SU-DHL-6 (cell line): ENCODE results near the gene MGAT5B.

Source experiments
- H2AFZ ChIP-seq: fragments of 200-600 bp; sonication (generic); 2 replicates; pipeline ENCODE4 v1.6.1; 2014; ENCODE audit warnings: low read depth, mild to moderate bottlenecking, moderate library complexity, mixed read lengths, antibody characterized with exemption, low read length; ENCODE audit not compliant: severe bottlenecking
- H3F3A ChIP-seq: fragments of 200-600 bp; shearing (Covaris generic); 2 replicates; pipeline ENCODE4 v1.6.0; 2016; ENCODE audit warnings: antibody characterized with exemption, mild to moderate bottlenecking; ENCODE audit not compliant: insufficient read depth
- H3K27ac ChIP-seq: fragments of 200-600 bp; sonication (generic); 2 replicates; pipeline ENCODE4 v1.5.1; 2016; ENCODE audit warnings: low read depth, mild to moderate bottlenecking, low read length, moderate library complexity, mixed read lengths
- H3K27me3 ChIP-seq: fragments of 200-600 bp; sonication (generic), shearing (Covaris generic); 2 replicates; pipeline ENCODE4 v1.6.0; 2014; ENCODE audit warnings: mild to moderate bottlenecking, low read length
- H3K36me3 ChIP-seq: fragments of 200-600 bp; sonication (generic); 2 replicates; pipeline ENCODE4 v1.6.1; 2014; ENCODE audit warnings: mild to moderate bottlenecking, low read length, mixed read lengths
- H3K4me2 ChIP-seq: fragments of 300-600, 200-600 bp; shearing (Covaris generic), sonication (generic); 2 replicates; pipeline ENCODE4 v1.6.0; 2014; ENCODE audit warnings: low read length, low read depth, mild to moderate bottlenecking; ENCODE audit not compliant: poor library complexity, severe bottlenecking
- H3K4me3 ChIP-seq: fragments of 200-600 bp; sonication (generic); 2 replicates; pipeline ENCODE4 v1.5.1; 2014; ENCODE audit warnings: antibody characterized with exemption, low read length, mild to moderate bottlenecking, mixed read lengths; ENCODE audit not compliant: insufficient read depth, poor library complexity, severe bottlenecking
- H3K79me2 ChIP-seq: fragments of 200-600 bp; sonication (generic); 2 replicates; pipeline ENCODE4 v1.6.1; 2014; ENCODE audit warnings: mild to moderate bottlenecking, low read length, moderate library complexity; ENCODE audit not compliant: insufficient read depth
- H3K9ac ChIP-seq: fragments of 200-600 bp; sonication (generic); 2 replicates; pipeline ENCODE4 v1.7.0; 2014; ENCODE audit warnings: mild to moderate bottlenecking, low read length
- H3K9me2 ChIP-seq: fragments of 200-600 bp; sonication (generic); replicated peaks from 2 replicates; pipeline ENCODE4 v1.6.1; 2014; ENCODE audit warnings: low read length; ENCODE audit not compliant: insufficient read depth
- H3K9me3 ChIP-seq: fragments of 200-600 bp; sonication (generic); 2 replicates; pipeline ENCODE4 v1.6.1; 2014; ENCODE audit warnings: low read length, mixed read lengths; ENCODE audit not compliant: insufficient read depth
- H4K20me1 ChIP-seq: fragments of 200-600 bp; sonication (generic); 2 replicates; pipeline ENCODE4 v1.6.1; 2014; ENCODE audit warnings: low read depth, mild to moderate bottlenecking, antibody characterized with exemption, low read length, moderate library complexity, mixed read lengths
- EZH2phosphoT487 ChIP-seq: fragments of 200-600 bp; sonication (generic), shearing (Covaris generic); conservative IDR thresholded peaks from 2 replicates; pipeline ENCODE4 v1.6.1; 2018; ENCODE audit warnings: mild to moderate bottlenecking, antibody characterized with exemption, low read length, moderate library complexity, mixed read lengths
- TF ChIP-seq, protein P1 (sequence below): fragments of 200-600 bp; sonication (generic); IDR thresholded peaks from one replicate; pipeline ENCODE4 v1.5.1; 2017; ENCODE audit warnings: antibody characterized with exemption, mild to moderate bottlenecking, low read length, moderate library complexity; ENCODE audit not compliant: insufficient read depth, poor library complexity, severe bottlenecking

MGAT5B gene

DNA sequence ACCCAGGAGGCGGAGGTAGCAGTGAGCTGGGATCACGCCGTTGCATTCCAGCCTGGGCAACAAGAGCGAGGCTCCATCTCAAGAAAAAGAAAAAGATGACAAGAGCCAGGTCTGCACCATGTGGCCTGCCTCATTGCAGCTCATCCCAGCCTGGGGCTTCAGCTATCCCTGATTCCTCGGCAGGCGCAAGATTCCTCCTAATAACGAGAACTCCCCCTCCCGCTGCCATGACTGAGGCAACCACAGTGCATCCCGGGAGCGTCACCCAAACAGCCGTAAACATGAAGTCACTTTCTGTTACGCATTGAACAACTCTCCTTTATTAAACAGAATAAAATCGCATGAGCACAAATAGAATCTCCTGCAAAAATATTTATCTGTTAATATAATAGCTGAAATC lies 120.6 kb downstream of the MGAT5B start:
- Histone ChIP-seq H3K27me3 (no peaks in the 10 kb centered on the region), H3F3A (no peaks in the 10 kb centered on the region), H3K4me3 (no peak overlapping the region), H3K4me2 (no peak overlapping the region), H4K20me1 (no peaks in the 10 kb centered on the region), H2AFZ (no peak overlapping the region), H3K9me3 (no peaks in the 10 kb centered on the region), H3K9me2 (no peaks in the 10 kb centered on the region), H3K27ac (no peak overlapping the region), H3K9ac (no peak overlapping the region), H3K79me2 (no peaks in the 10 kb centered on the region), H3K36me3 (no peaks in the 10 kb centered on the region)
- no peak for TF ChIP-seq EZH2phosphoT487
- TF ChIP-seq, protein P1, sequence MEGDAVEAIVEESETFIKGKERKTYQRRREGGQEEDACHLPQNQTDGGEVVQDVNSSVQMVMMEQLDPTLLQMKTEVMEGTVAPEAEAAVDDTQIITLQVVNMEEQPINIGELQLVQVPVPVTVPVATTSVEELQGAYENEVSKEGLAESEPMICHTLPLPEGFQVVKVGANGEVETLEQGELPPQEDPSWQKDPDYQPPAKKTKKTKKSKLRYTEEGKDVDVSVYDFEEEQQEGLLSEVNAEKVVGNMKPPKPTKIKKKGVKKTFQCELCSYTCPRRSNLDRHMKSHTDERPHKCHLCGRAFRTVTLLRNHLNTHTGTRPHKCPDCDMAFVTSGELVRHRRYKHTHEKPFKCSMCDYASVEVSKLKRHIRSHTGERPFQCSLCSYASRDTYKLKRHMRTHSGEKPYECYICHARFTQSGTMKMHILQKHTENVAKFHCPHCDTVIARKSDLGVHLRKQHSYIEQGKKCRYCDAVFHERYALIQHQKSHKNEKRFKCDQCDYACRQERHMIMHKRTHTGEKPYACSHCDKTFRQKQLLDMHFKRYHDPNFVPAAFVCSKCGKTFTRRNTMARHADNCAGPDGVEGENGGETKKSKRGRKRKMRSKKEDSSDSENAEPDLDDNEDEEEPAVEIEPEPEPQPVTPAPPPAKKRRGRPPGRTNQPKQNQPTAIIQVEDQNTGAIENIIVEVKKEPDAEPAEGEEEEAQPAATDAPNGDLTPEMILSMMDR = no peak

DNA sequence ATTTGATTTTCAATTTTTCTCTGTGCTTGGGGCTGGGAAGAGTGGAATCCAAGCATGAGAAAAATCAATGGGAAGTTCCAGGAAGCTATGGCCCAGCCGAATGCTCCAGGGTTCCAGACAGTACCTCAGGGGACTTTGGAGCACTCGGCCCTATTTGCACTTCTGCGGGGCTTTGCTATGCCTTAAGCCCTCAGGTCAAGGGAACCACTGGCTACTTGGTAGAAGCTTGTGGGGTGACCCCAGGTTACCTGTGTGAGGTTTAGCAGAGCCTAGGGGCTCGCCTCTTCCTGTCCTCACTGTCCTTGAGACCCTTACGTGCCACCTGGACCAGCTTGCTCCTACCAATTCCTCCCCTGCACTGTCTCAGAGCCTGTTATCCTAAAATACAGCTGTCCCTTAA lies 121.3 kb downstream of the MGAT5B start:
- TF ChIP-seq, protein P1 = no peak
- no peak for TF ChIP-seq EZH2phosphoT487
- Histone ChIP-seq H3K36me3 (no peaks in the 10 kb centered on the region), H3F3A (no peaks in the 10 kb centered on the region), H2AFZ (no peak overlapping the region), H3K4me2 (no peak overlapping the region), H3K79me2 (no peaks in the 10 kb centered on the region), H3K4me3 (no peak overlapping the region), H3K27ac (no peak overlapping the region), H3K27me3 (no peaks in the 10 kb centered on the region), H3K9ac (no peak overlapping the region), H3K9me3 (no peaks in the 10 kb centered on the region), H3K9me2 (no peaks in the 10 kb centered on the region), H4K20me1 (no peaks in the 10 kb centered on the region)

DNA sequence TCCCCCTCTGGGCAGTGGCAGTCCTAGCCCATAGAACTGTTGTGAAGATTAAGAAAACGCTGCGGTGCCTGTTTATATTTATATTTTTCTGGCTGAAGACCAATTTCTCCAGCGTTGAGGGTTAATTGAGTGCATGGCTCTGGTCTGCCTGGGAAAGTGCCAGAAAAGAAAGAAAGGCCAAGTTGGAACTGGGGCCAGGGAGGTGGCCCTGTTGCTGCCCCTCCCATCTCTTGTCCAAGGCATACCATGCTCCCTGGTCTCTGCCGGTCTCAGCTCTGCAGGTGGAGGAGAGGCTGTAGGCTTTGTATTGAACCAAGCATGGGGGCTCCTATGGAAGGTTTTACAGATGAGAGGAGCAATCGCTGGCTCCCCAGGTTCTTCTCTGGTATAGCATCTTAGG lies 124.7 kb downstream of the MGAT5B start:
- Histone ChIP-seq H3K4me3 (no peak overlapping the region), H3K9me2 (no peaks in the 10 kb centered on the region), H4K20me1 (no peaks in the 10 kb centered on the region), H3K27ac (no peak overlapping the region), H3K9me3 (no peaks in the 10 kb centered on the region), H3K4me2 (no peak overlapping the region), H3K79me2 (no peaks in the 10 kb centered on the region), H2AFZ (no peak overlapping the region), H3F3A (no peaks in the 10 kb centered on the region), H3K36me3 (no peaks in the 10 kb centered on the region), H3K9ac (no peak overlapping the region), H3K27me3 (no peaks in the 10 kb centered on the region)
- TF ChIP-seq, protein P1 = no peak
- TF ChIP-seq EZH2phosphoT487 = no peak

DNA sequence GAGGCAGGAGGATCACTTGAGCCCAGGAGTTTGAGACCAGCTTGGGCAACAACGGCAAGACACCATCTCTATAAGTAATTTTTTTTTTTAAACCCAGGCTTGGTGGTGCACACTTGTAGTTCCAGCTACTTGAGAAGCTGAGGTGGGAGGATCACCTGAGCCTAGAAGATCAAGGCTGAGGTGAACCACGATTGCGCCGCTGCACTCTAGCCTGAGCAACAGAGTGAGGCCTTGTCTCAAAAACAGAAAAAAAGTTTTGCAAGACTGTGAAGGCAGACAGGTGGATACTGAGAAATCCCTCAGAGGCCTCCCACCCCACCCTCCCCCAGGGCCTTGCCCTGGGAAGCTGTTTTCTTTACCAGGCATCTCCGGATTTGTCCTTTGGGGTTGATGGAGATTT lies 125.4 kb downstream of the MGAT5B start:
- Histone ChIP-seq H4K20me1 (no peaks in the 10 kb centered on the region), H3K36me3 (no peaks in the 10 kb centered on the region), H3K27ac (no peak overlapping the region), H3K79me2 (no peaks in the 10 kb centered on the region), H3K9me3 (no peaks in the 10 kb centered on the region), H3K27me3 (no peaks in the 10 kb centered on the region), H2AFZ (no peak overlapping the region), H3K4me3 (no peak overlapping the region), H3K9ac (no peak overlapping the region), H3K9me2 (no peaks in the 10 kb centered on the region), H3K4me2 (no peak overlapping the region), H3F3A (0 out of 2 replicates have a peak, but pooled peaks cover 4% of the 10 kb centered on the region)
- TF ChIP-seq, protein P1 = no peak
- TF ChIP-seq EZH2phosphoT487 = no peak
